ENCODE data around the gene BRMS1.
A peak's percentile ranks its signal among the peaks of the same experiment; 100 is the strongest.
"Not testable (repeated sequence)": the region's sequence is repeated elsewhere in the genome, so short reads cannot be mapped to it uniquely, and the experiment has no call there.

BRMS1 gene

GRCh38 chr11:66362481-66363147 is 17.7 kb upstream of the BRMS1 start:
- no peak for DNase-seq

- DNase-seq, result no peak
Measured at GRCh38 chr11:66361502-66361941, 16.6 kb upstream of the BRMS1 start.

- no peak for DNase-seq
Measured at GRCh38 chr11:66360406-66361073, 15.6 kb upstream of the BRMS1 start.

GRCh38 chr11:66359662-66360087 is 14.8 kb upstream of the BRMS1 start:
- DNase-seq, result no peak

- DNase-seq, result not testable (repeated sequence)
Measured at GRCh38 chr11:66350560-66351235, 5.8 kb upstream of the BRMS1 start.

GRCh38 chr11:66349084-66349386 is 4.1 kb upstream of the BRMS1 start:
- DNase-seq, result no peak

GRCh38 chr11:66347425-66348276 is 2.7 kb upstream of the BRMS1 start, which contains the start of gene B4GAT1:
Gene B4GAT1 (minus strand): TSS chr11:66347629. CDS start chr11:66347545, 84 bp downstream.
- DNase-seq, result peak; percentile 42

GRCh38 chr11:66346476-66347424 is 1.8 kb upstream of the BRMS1 start:
- DNase-seq, result no peak

- DNase-seq, result no peak
Measured at GRCh38 chr11:66345316-66345649, 379 bp upstream of the BRMS1 start.

GRCh38 chr11:66343176-66343575 is 1.7 kb downstream of the BRMS1 start:
- no peak for DNase-seq

GRCh38 chr11:66341502-66342126 is 3.3 kb downstream of the BRMS1 start:
- no peak for DNase-seq

GRCh38 chr11:66340596-66341501 is 4.1 kb downstream of the BRMS1 start:
- DNase-seq, result no peak

- DNase-seq, result no peak
Measured at GRCh38 chr11:66339686-66340483, 5.0 kb downstream of the BRMS1 start.

- DNase-seq, result no peak
Measured at GRCh38 chr11:66339162-66339675, 5.7 kb downstream of the BRMS1 start.

GRCh38 chr11:66338276-66339161 is 6.4 kb downstream of the BRMS1 start:
- no peak for DNase-seq

- DNase-seq, result no peak
Measured at GRCh38 chr11:66337103-66337899, 7.6 kb downstream of the BRMS1 start.
